C4-2B (cell line): ENCODE measurements around the gene NBPF12.
"Not testable (repeated sequence)": the region's sequence is repeated elsewhere in the genome, so short reads cannot be mapped to it uniquely, and the experiment has no call there.

ENCODE experiments used
- CTCF ChIP-seq: fragments of 450-650 bp; conservative IDR thresholded peaks from 2 replicates; pipeline ENCODE4 v1.5.1; 2017; ENCODE audit warnings: mild to moderate bottlenecking
- ZFX ChIP-seq: fragments of 450-650 bp; IDR thresholded peaks from 2 replicates; pipeline ENCODE4 v1.6.1; 2017

GRCh38 chr1:146891355-146891754 lies 46.8 kb upstream of the NBPF12 start:
- TF ChIP-seq CTCF, ZFX: not testable (repeated sequence)
